Hepatocyte (in vitro differentiated cells): ENCODE results near the gene RRP15. TPM values are rescaled to one million over a fixed set of nuclear protein-coding genes. Genes with fewer than 3 reads are reported as not detected.

ENCODE experiments used
- DNase-seq: peaks from one replicate; pipeline ENCODE4 v3.0.0-alpha.2; 2016; ENCODE audit warnings: low spot score
- H2AFZ ChIP-seq: fragments of 200-600 bp; sonication (generic); 2 replicates; pipeline ENCODE4 v1.6.0; 2016; ENCODE audit warnings: antibody characterized with exemption, mild to moderate bottlenecking
- H3K27ac ChIP-seq: fragments of 200-600 bp; sonication (generic); 2 replicates; pipeline ENCODE4 v1.5.1; 2016; ENCODE audit warnings: mild to moderate bottlenecking
- H3K27me3 ChIP-seq: fragments of 200-600 bp; sonication (generic); 2 replicates; pipeline ENCODE4 v1.6.1; 2016
- H3K36me3 ChIP-seq: fragments of 200-600 bp; sonication (generic); replicated peaks from 2 replicates; pipeline ENCODE4 v1.5.1; 2016; ENCODE audit warnings: low read depth; ENCODE audit not compliant: insufficient read depth
- H3K4me1 ChIP-seq: fragments of 200-600 bp; sonication (generic); 2 replicates; pipeline ENCODE4 v1.5.1; 2016; ENCODE audit warnings: mild to moderate bottlenecking, moderate library complexity; ENCODE audit not compliant: insufficient read depth
- H3K4me2 ChIP-seq: fragments of 200-600 bp; sonication (generic); 2 replicates; pipeline ENCODE4 v1.6.0; 2016
- H3K4me3 ChIP-seq: fragments of 200-600 bp; sonication (generic); 2 replicates; pipeline ENCODE4 v1.5.1; 2016; ENCODE audit warnings: mild to moderate bottlenecking
- H3K79me2 ChIP-seq: fragments of 200-600 bp; sonication (generic); 2 replicates; pipeline ENCODE4 v1.6.0; 2017; ENCODE audit warnings: mild to moderate bottlenecking
- H3K9me2 ChIP-seq: fragments of 200-600 bp; sonication (generic); replicated peaks from 2 replicates; pipeline ENCODE4 v1.6.0; 2017; ENCODE audit warnings: mild to moderate bottlenecking; ENCODE audit not compliant: insufficient read depth
- H3K9me3 ChIP-seq: fragments of 200-600 bp; sonication (generic); 2 replicates; pipeline ENCODE4 v1.5.1; 2016; ENCODE audit warnings: low read depth, mild to moderate bottlenecking
- H4K20me1 ChIP-seq: fragments of 200-600 bp; sonication (generic); 2 replicates; pipeline ENCODE4 v1.6.0; 2016; ENCODE audit warnings: mild to moderate bottlenecking; ENCODE audit not compliant: insufficient read depth, poor library complexity, severe bottlenecking
- CTCF ChIP-seq: fragments of 200-600 bp; sonication (generic); IDR thresholded peaks from 2 replicates; pipeline ENCODE4 v1.5.1; 2016; ENCODE audit warnings: antibody characterized with exemption, mild to moderate bottlenecking; ENCODE audit not compliant: poor library complexity
- EZH2 ChIP-seq: fragments of 200-600 bp; sonication (generic); IDR thresholded peaks from 2 replicates; pipeline ENCODE4 v1.6.1; 2016; ENCODE audit warnings: antibody characterized with exemption, mild to moderate bottlenecking, borderline replicate concordance
- EZH2phosphoT487 ChIP-seq: fragments of 200-600 bp; sonication (generic); IDR thresholded peaks from one replicate; pipeline ENCODE4 v1.6.1; 2018; ENCODE audit warnings: antibody characterized with exemption, mild to moderate bottlenecking, low read depth, moderate library complexity; ENCODE audit not compliant: unreplicated experiment, severe bottlenecking
- WGBS: methylation state at CpG from one replicate; pipeline ENCODE4 v1.1.6; 2016; ENCODE audit warnings: low lambda C conversion rate; ENCODE audit errors: missing lambda C conversion rate; 5-methylcytosine and 5-hydroxymethylcytosine counted together
- polyA plus RNA-seq: library from polyadenylated mRNA; unstranded; fragments of >200 nt; fragmentation: Nextera tagmentation; extraction: Ambion mirVana; gene quantifications from 2 replicates; pipeline ENCODE4 v1.2.1, GENCODE V29; 2016
- total RNA-seq: library from RNA; depleted of rRNA; stranded (reverse); fragments of >200 nt; gene quantifications from 2 replicates; pipeline ENCODE4 v1.2.3, GENCODE V29; 2014

RRP15 gene
- total and polyA plus RNA-seq, 2 experiments from 2014 or later: 6.7 to 9.0 TPM

- H3K79me2 ChIP-seq: peaks cover 37% of the 10 kb centered on the region
Measured at GRCh38 chr1:218292515-218292914, 7.4 kb downstream of the RRP15 start.

GRCh38 chr1:218294546-218294945, 9.5 kb downstream of the RRP15 start:
- no peaks in the 10 kb centered on the region for H4K20me1 ChIP-seq
- H3K27me3 ChIP-seq: no peaks in the 10 kb centered on the region
- H3K4me1 ChIP-seq: no peaks in the 10 kb centered on the region
- peaks cover 25% of the 10 kb centered on the region for H3K79me2 ChIP-seq
- no peak overlapping the region for H3K4me2 ChIP-seq
- no peak overlapping the region for H3K4me3 ChIP-seq
- H3K9me3 ChIP-seq: no peaks in the 10 kb centered on the region
- H3K9me2 ChIP-seq: no peaks in the 10 kb centered on the region
- no peaks in the 10 kb centered on the region for H3K36me3 ChIP-seq
- WGBS: 97% methylated on average over 3 of the region's 3 CpGs
- DNase-seq: no peak
- no peak overlapping the region for H2AFZ ChIP-seq
- TF ChIP-seq CTCF: no peak
- TF ChIP-seq EZH2: no peak
- no peak for TF ChIP-seq EZH2phosphoT487
- no peak overlapping the region for H3K27ac ChIP-seq

More at GRCh38 chr1:218292515-218292914, 7.4 kb downstream of the RRP15 start:
- H3K36me3 ChIP-seq: no peaks in the 10 kb centered on the region
- no peaks in the 10 kb centered on the region for H3K4me1 ChIP-seq
- DNase-seq: no peak
- H3K4me3 ChIP-seq: no peak overlapping the region
- no peaks in the 10 kb centered on the region for H3K9me3 ChIP-seq
- no peak overlapping the region for H2AFZ ChIP-seq
- no peaks in the 10 kb centered on the region for H4K20me1 ChIP-seq
- TF ChIP-seq EZH2: no peak
- no peak for TF ChIP-seq CTCF
- TF ChIP-seq EZH2phosphoT487: no peak
- no peaks in the 10 kb centered on the region for H3K9me2 ChIP-seq
- no peak overlapping the region for H3K4me2 ChIP-seq
- H3K27me3 ChIP-seq: no peaks in the 10 kb centered on the region
- WGBS: 90% methylated on average over 3 of the region's 3 CpGs
- no peak overlapping the region for H3K27ac ChIP-seq

- Histone ChIP-seq H3K27ac (no peak overlapping the region), H3K36me3 (no peaks in the 10 kb centered on the region), H3K4me1 (no peaks in the 10 kb centered on the region), H3K79me2 (peaks cover 24% of the 10 kb centered on the region), H3K4me2 (no peak overlapping the region), H3K4me3 (no peak overlapping the region), H2AFZ (no peak overlapping the region), H3K27me3 (no peaks in the 10 kb centered on the region), H3K9me2 (no peaks in the 10 kb centered on the region), H4K20me1 (no peaks in the 10 kb centered on the region), H3K9me3 (no peaks in the 10 kb centered on the region)
- no peak for DNase-seq
- WGBS: 89% methylated on average over 2 of the region's 2 CpGs
- TF ChIP-seq EZH2 (no peak), CTCF (no peak), EZH2phosphoT487 (no peak)
Measured at GRCh38 chr1:218296162-218296561, 11.1 kb downstream of the RRP15 start.

- DNase-seq: no peak
- Histone ChIP-seq H3K36me3 (no peaks in the 10 kb centered on the region), H3K4me1 (no peaks in the 10 kb centered on the region), H4K20me1 (no peaks in the 10 kb centered on the region), H3K27ac (no peak overlapping the region), H2AFZ (no peak overlapping the region), H3K9me2 (no peaks in the 10 kb centered on the region), H3K9me3 (no peaks in the 10 kb centered on the region), H3K79me2 (peaks cover 25% of the 10 kb centered on the region), H3K27me3 (no peaks in the 10 kb centered on the region), H3K4me3 (no peak overlapping the region), H3K4me2 (peak overlapping the region; percentile 1)
- 32% methylated on average over 2 of the region's 2 CpGs for WGBS
- TF ChIP-seq EZH2phosphoT487: no peak
- TF ChIP-seq CTCF: no peak
- no peak for TF ChIP-seq EZH2
Measured at GRCh38 chr1:218297461-218297860, 12.4 kb downstream of the RRP15 start.
